Rectal smooth muscle tissue (tissue), 1 donor: ENCODE measurements around the gene C7orf33.

Experiments
- H3K27ac ChIP-seq: one replicate; pipeline ENCODE4 v1.7.0; 2013; ENCODE audit warnings: low read depth, low read length, inconsistent platforms
- H3K27me3 ChIP-seq: one replicate; pipeline ENCODE4 v1.7.0; 2013; ENCODE audit warnings: low read length; ENCODE audit not compliant: control insufficient read depth, insufficient read depth
- H3K36me3 ChIP-seq: one replicate; pipeline ENCODE4 v1.7.0; 2013; ENCODE audit warnings: low read length; ENCODE audit not compliant: control insufficient read depth, insufficient read depth
- H3K4me1 ChIP-seq: one replicate; pipeline ENCODE4 v1.7.0; 2013; ENCODE audit warnings: low read length; ENCODE audit not compliant: control insufficient read depth, insufficient read depth
- H3K4me3 ChIP-seq: one replicate; pipeline ENCODE4 v1.7.0; 2013; ENCODE audit warnings: low read length
- H3K9ac ChIP-seq: one replicate; pipeline ENCODE4 v1.7.0; 2013; ENCODE audit warnings: low read length

The C7orf33 gene, protein sequence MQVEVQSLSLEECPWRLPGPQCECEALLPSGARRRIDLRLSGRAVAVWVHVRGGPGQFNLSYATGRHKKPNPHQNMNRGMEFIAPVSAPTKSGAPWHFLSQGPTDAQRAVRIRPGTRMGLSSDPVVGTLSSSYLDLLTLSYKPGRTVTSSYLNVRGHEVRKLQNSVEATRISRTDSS

GRCh38 chr7:148590471-148590870, at the start of gene C7orf33:
C7orf33 (plus strand) TSS chr7:148590766; CDS start chr7:148590926, 160 bp downstream.
- Histone ChIP-seq H3K36me3 (no peaks in the 10 kb centered on the region), H3K4me3 (no peak within 1 kb of the TSS), H3K9ac (no peak within 1 kb of the TSS), H3K27me3 (no peaks in the 10 kb centered on the region), H3K4me1 (no peaks in the 10 kb centered on the region), H3K27ac (no peak within 1 kb of the TSS)

- H3K4me1 ChIP-seq = peaks cover 4% of the 10 kb centered on the region
- H3K36me3 ChIP-seq = no peaks in the 10 kb centered on the region
- no peak overlapping the region for H3K4me3 ChIP-seq
- H3K27ac ChIP-seq = no peak overlapping the region
- H3K9ac ChIP-seq = no peak overlapping the region
- no peaks in the 10 kb centered on the region for H3K27me3 ChIP-seq
Observed at GRCh38 chr7:148541891-148542504, 48.6 kb upstream of the C7orf33 start.

- H3K27me3 ChIP-seq = no peaks in the 10 kb centered on the region
- no peaks in the 10 kb centered on the region for H3K36me3 ChIP-seq
- H3K9ac ChIP-seq = no peak overlapping the region
- peaks cover 4% of the 10 kb centered on the region for H3K4me1 ChIP-seq
- H3K27ac ChIP-seq = no peak overlapping the region
- H3K4me3 ChIP-seq = no peak overlapping the region
Observed at GRCh38 chr7:148543302-148543701, 47.3 kb upstream of the C7orf33 start.

DNA sequence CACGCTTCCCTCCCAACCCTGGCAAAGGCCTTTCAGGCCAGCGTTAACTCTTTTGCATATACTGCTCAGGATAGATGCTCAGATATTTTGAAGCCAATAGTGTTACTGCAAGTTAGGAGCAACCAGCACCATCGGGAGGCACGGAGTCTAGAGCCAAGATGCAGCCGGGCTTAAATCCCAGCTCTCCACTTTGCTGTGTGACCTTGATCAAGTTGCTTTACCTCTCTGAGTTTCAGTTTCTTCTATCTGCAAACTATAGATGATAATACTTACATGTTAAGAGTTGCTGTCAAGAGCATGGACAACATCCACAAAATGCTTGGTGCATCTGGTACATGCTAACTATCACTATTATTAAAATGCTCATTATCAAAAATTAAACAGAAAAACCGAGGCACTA, 45.4 kb upstream of the C7orf33 start:
- H3K27me3 ChIP-seq = no peaks in the 10 kb centered on the region
- H3K4me3 ChIP-seq = no peak overlapping the region
- peaks cover 2% of the 10 kb centered on the region for H3K4me1 ChIP-seq
- no peak overlapping the region for H3K9ac ChIP-seq
- no peaks in the 10 kb centered on the region for H3K36me3 ChIP-seq
- H3K27ac ChIP-seq = no peak overlapping the region

DNA sequence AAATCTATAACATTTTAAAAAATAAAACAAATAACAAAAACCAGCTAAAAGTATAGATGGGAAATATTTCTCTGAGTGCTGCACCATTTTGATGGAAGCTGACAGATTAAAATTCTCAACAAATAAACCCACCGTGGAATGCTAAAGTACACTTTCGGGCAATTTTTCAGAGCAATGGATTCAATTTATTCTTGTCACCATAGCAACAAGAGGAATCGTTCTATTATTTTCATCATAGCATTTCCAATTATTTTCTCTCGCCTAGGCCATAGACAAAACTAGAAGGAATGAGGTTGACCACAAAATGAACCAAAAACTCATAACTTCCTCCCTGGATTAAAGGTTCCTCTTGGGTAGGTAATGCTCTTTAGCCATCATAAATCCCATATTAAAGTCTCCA, 44.6 kb upstream of the C7orf33 start:
- Histone ChIP-seq H3K36me3 (no peaks in the 10 kb centered on the region), H3K4me3 (no peak overlapping the region), H3K27ac (no peak overlapping the region), H3K4me1 (no peaks in the 10 kb centered on the region), H3K9ac (no peak overlapping the region), H3K27me3 (no peaks in the 10 kb centered on the region)

- H3K27ac ChIP-seq = no peak overlapping the region
- H3K4me3 ChIP-seq = no peak overlapping the region
- H3K9ac ChIP-seq = no peak overlapping the region
- no peaks in the 10 kb centered on the region for H3K27me3 ChIP-seq
- no peaks in the 10 kb centered on the region for H3K36me3 ChIP-seq
- H3K4me1 ChIP-seq = no peaks in the 10 kb centered on the region
Observed at GRCh38 chr7:148546857-148547256, 43.7 kb upstream of the C7orf33 start.

GRCh38 chr7:148547951-148548350, 42.6 kb upstream of the C7orf33 start:
- H3K27ac ChIP-seq = no peak overlapping the region
- no peaks in the 10 kb centered on the region for H3K27me3 ChIP-seq
- no peaks in the 10 kb centered on the region for H3K36me3 ChIP-seq
- no peak overlapping the region for H3K4me3 ChIP-seq
- no peaks in the 10 kb centered on the region for H3K4me1 ChIP-seq
- no peak overlapping the region for H3K9ac ChIP-seq

DNA sequence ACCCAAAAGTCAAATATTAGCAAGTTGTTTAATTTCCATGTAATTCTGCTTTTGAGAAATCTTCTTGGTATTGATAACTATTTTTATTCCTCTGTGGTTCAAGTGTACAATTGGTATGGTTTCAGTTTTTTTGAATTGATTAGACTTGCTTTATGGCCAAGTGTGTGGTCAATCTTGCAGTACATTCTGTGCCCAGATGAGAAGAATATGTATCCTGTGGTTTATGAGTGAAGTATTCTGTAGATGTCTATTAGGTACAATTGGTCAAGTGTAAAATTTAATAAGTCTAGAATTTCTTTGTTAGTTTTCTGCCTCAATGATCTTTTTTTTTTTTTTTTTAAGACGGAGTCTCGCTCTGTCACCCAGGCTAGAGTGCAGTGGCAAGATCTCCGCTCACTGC, 36.6 kb upstream of the C7orf33 start:
- no peak overlapping the region for H3K4me3 ChIP-seq
- no peaks in the 10 kb centered on the region for H3K27me3 ChIP-seq
- H3K9ac ChIP-seq = no peak overlapping the region
- H3K4me1 ChIP-seq = no peaks in the 10 kb centered on the region
- no peak overlapping the region for H3K27ac ChIP-seq
- H3K36me3 ChIP-seq = no peaks in the 10 kb centered on the region

GRCh38 chr7:148556892-148557291, 33.7 kb upstream of the C7orf33 start:
- Histone ChIP-seq H3K36me3 (no peaks in the 10 kb centered on the region), H3K27me3 (no peaks in the 10 kb centered on the region), H3K9ac (no peak overlapping the region), H3K4me3 (no peak overlapping the region), H3K4me1 (no peaks in the 10 kb centered on the region), H3K27ac (no peak overlapping the region)

GRCh38 chr7:148558914-148559313, 31.7 kb upstream of the C7orf33 start:
- H3K27ac ChIP-seq = no peak overlapping the region
- no peaks in the 10 kb centered on the region for H3K27me3 ChIP-seq
- H3K4me3 ChIP-seq = no peak overlapping the region
- no peaks in the 10 kb centered on the region for H3K36me3 ChIP-seq
- no peaks in the 10 kb centered on the region for H3K4me1 ChIP-seq
- H3K9ac ChIP-seq = no peak overlapping the region

DNA sequence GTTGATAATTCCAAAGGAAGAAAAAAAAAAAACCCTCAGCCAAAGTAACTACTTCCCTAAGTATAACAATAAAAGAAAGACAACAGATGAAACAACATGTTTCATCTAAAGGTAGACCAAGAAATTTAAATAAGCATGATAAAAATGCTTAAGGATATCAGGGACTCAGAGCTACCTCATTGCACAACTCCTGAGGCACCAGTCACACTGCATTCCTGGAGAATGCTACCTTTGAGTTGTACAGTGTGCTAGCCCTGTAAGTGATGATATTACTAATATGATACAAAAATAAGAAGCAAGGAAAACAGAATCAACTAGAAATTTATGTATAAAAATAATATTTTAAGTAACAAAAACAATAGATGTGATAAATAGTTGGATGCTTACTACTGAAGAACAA, 29.5 kb upstream of the C7orf33 start:
- Histone ChIP-seq H3K27me3 (no peaks in the 10 kb centered on the region), H3K27ac (no peak overlapping the region), H3K4me1 (no peaks in the 10 kb centered on the region), H3K9ac (no peak overlapping the region), H3K36me3 (no peaks in the 10 kb centered on the region), H3K4me3 (no peak overlapping the region)

DNA sequence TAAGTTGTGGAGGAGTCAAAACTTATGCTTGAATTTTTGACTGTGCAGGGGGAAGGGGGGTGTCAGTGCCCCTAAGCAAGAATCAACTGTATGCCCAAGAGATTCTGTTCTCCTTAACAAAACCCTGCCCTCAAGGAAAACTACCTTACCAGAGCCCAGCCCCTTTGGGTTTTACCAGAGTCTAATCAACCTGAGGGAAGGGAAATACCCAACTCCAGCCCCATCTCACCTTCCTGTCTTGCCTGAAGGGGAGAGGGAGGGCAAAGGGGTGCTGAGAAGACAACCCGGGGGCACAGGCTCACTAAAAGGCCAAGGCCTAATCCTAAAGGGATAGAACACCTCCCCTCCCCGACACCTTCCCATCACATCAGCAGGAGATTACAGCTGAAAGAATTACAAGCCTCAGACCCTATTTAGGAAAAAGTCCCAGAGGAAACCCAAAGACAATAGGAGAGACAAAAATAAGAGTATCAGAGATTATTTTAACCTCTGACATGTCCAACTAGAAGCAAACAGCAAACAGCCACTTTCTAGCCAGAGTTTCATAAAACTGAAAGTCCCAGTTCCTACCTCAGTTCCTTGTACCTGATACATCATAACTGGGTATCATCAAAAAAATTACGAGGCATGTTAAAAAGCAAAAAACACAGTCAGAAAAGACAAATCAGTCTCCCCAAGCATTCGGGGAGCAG, 26.8 kb upstream of the C7orf33 start:
- Histone ChIP-seq H3K4me3 (no peak overlapping the region), H3K36me3 (no peaks in the 10 kb centered on the region), H3K27ac (no peak overlapping the region), H3K27me3 (no peaks in the 10 kb centered on the region), H3K9ac (no peak overlapping the region), H3K4me1 (no peaks in the 10 kb centered on the region)
